ENCODE measurements around the gene TJP3. TPM values are rescaled to one million over a fixed set of nuclear protein-coding genes. Genes with fewer than 3 reads are reported as not detected.

Gene TJP3
- total and polyA plus RNA-seq, 7 experiments from 2014 or later, result 1.2 to 20.1 (median 16.1) TPM

DNA sequence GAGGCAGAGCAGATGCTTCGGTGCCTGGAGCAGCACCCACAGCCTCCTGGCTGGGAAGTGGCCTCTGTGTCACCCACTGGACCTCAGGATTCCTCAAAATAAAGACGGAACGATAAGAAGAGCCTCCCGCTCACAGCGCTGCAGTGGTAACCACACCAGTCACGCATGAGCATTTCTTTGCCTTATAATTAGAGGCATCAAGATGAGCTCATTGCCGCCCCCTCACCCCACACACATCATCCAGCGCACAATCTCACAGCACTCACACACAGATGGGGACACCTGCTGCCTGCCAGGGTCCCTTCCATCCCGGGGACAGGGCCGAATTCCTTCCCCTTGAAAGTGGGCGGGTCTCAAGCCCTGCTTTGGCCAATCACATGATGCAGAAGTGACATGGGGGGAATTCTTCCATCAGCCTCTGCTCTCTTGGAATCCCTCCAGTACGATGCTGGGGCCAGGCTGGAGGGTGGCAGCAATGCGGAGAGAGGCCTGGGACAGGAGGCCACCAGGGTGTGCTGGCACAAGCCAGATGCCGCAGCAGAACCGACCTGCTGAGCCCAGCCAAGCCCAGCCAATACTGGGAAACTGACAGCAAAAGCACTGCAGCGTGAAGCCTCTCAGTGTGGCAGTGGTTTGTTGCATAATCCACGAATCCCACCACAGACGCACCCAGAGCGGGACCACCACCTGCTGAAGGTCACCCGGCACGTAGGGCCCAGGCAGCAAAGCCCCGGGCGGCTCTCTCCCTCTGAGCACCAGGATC lies 23.9 kb upstream of the TJP3 start:
- intact Hi-C loops (cut with micrococcal nuclease), result no loop called here
- ChIA-PET CTCF (no interaction called here), POLR2A (no interaction called here)
- no peak overlapping the region for H3K27ac ChIP-seq (ENCODE audit: low read depth, low read length)
- peaks cover 11 to 48% (median 18%) of the 10 kb centered on the region in 7 donors for H3K4me1 Mint-ChIP-seq
- H3K4me3 ChIP-seq (ENCODE audit: low read length), result no peak overlapping the region
- H3K9me3 Mint-ChIP-seq, result peaks cover 0 to 2% (median 0%) of the 10 kb centered on the region in 11 donors
- DNase-seq (no peak), ATAC-seq (no peak)
- peaks cover 0 to 12% (median 0%) of the 10 kb centered on the region in 3 experiments for H3K36me3 ChIP-seq (ENCODE audit: control insufficient read depth in 2 of 3, insufficient read depth in 3 of 3, low read length in 3 of 3)
- no peaks in the 10 kb centered on the region for H3K27me3 ChIP-seq (ENCODE audit: control insufficient read depth in 2 of 2, insufficient read depth in 2 of 2, low read length in 2 of 2)
- no peaks in the 10 kb centered on the region for H3K9me3 ChIP-seq (ENCODE audit: control insufficient read depth in 2 of 3, low read length in 3 of 3)
- H3K27ac Mint-ChIP-seq, result peak overlapping the region in 5 of 9 donors; percentile 32 to 65 (median 47)
- peaks cover 0 to 19% (median 7%) of the 10 kb centered on the region in 5 donors for H3K36me3 Mint-ChIP-seq
- H3K27me3 Mint-ChIP-seq, result no peaks in the 10 kb centered on the region
- peak overlapping the region in 2 of 10 donors; percentile 19 to 29 for H3K4me3 Mint-ChIP-seq
- peaks cover 0 to 11% of the 10 kb centered on the region in 2 donors for H3K4me1 ChIP-seq (ENCODE audit: control insufficient read depth in 2 of 2, insufficient read depth in 2 of 2, low read length in 2 of 2)

DNA sequence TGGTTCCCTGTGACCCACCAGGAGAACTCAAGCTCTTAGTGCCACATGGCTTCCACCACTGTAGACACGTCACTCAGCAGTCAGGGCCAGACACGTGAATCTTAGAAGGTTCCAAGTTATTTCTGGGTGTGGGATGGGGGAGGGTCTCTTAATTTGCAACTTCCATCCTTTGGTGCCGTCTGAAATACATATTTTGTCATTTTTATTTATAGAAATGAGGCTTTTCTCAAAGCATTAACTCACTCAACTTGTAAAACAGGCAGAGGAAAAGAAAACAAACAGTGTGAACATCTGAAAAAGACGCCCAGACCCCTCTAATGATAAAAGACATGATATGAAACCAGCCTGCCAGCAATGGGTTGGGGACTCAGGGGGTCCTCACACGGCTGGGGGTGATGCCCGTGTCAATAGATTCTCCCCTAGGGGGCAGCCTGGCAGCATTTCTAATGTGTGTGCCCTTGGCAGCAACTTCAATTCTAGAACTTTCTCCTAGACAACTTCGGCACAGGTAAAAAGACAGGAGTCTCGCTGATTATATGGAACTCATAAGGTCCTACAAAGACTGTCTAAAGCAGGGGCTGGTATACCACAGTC lies 23.3 kb upstream of the TJP3 start:
- Histone ChIP-seq H3K4me1 (ENCODE audit: control insufficient read depth in 2 of 2, insufficient read depth in 2 of 2, low read length in 2 of 2) (peaks cover 0 to 12% of the 10 kb centered on the region in 2 donors), H3K9me3 (ENCODE audit: control insufficient read depth in 2 of 3, low read length in 3 of 3) (no peaks in the 10 kb centered on the region), H3K36me3 (ENCODE audit: control insufficient read depth in 2 of 3, insufficient read depth in 3 of 3, low read length in 3 of 3) (peaks cover 0 to 12% (median 0%) of the 10 kb centered on the region in 3 experiments), H3K4me3 (ENCODE audit: low read length) (no peak overlapping the region), H3K27me3 (ENCODE audit: control insufficient read depth in 2 of 2, insufficient read depth in 2 of 2, low read length in 2 of 2) (no peaks in the 10 kb centered on the region), H3K27ac (ENCODE audit: low read depth, low read length) (no peak overlapping the region)
- DNase-seq, result no peak
- ChIA-PET CTCF (no interaction called here), POLR2A (no interaction called here)
- no peak for ATAC-seq
- H3K27me3 Mint-ChIP-seq, result no peaks in the 10 kb centered on the region
- peaks cover 0 to 22% (median 7%) of the 10 kb centered on the region in 5 donors for H3K36me3 Mint-ChIP-seq
- H3K4me1 Mint-ChIP-seq, result peaks cover 15 to 51% (median 23%) of the 10 kb centered on the region in 7 donors
- H3K4me3 Mint-ChIP-seq, result peak overlapping the region in 3 of 10 donors; percentile 9 to 20 (median 18)
- peak overlapping the region in 6 of 9 donors; percentile 9 to 66 (median 36) for H3K27ac Mint-ChIP-seq
- H3K9me3 Mint-ChIP-seq, result no peaks in the 10 kb centered on the region
- intact Hi-C loops (cut with micrococcal nuclease), result no loop called here

DNA sequence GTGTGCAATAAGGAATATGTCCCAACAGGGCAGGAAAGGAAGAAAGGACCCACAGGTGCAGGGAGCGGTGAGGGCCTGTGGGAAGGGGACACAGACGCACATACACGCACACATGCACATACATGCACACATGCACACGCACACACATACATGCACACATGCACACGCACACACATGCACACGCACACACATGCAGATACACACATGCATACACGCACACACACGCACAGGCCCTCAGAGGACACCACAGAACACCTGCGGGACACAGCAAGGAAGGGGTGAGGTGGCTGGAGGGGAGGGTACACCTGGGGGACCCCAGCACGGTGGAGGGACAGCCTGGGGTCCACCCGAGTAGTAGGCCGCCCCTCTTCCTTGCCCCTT lies 20.8 kb upstream of the TJP3 start:
- Mint-ChIP-seq H3K27ac (peak overlapping the region; percentile 44 to 99 (median 96)), H3K27me3 (no peaks in the 10 kb centered on the region), H3K4me3 (peak overlapping the region; percentile 66 to 93 (median 90)), H3K9me3 (no peaks in the 10 kb centered on the region), H3K4me1 (peaks cover 24 to 59% (median 37%) of the 10 kb centered on the region in 7 donors), H3K36me3 (peaks cover 0 to 27% (median 11%) of the 10 kb centered on the region in 5 donors)
- ChIA-PET POLR2A (interaction anchor here (0.6 to 6.6 kb wide), 12 partner anchors 11 to 1935 kb away, joined by 3 to 79 read pairs (median 4); partner anchors contain the start of genes APBA3, CACTIN, DAPK3 and MRPL54), CTCF (interaction anchor here (0.7 to 5.3 kb wide), 3 partner anchors 12 to 38 kb away, joined by 3 to 22 read pairs (median 6); partner anchors contain the start of gene PIP5K1C)
- peaks cover 0 to 16% of the 10 kb centered on the region in 2 donors for H3K4me1 ChIP-seq (ENCODE audit: control insufficient read depth in 2 of 2, insufficient read depth in 2 of 2, low read length in 2 of 2)
- peak overlapping the region; percentile 67 for H3K4me3 ChIP-seq (ENCODE audit: low read length)
- peak; percentile 29 for ATAC-seq
- H3K36me3 ChIP-seq (ENCODE audit: control insufficient read depth in 2 of 3, insufficient read depth in 3 of 3, low read length in 3 of 3), result peaks cover 0 to 12% (median 0%) of the 10 kb centered on the region in 3 experiments
- H3K27ac ChIP-seq (ENCODE audit: low read depth, low read length), result peak overlapping the region; percentile 75
- DNase-seq, result no peak
- H3K9me3 ChIP-seq (ENCODE audit: control insufficient read depth in 2 of 3, low read length in 3 of 3), result no peaks in the 10 kb centered on the region
- intact Hi-C loops (cut with micrococcal nuclease), result no loop called here
- H3K27me3 ChIP-seq (ENCODE audit: control insufficient read depth in 2 of 2, insufficient read depth in 2 of 2, low read length in 2 of 2), result no peaks in the 10 kb centered on the region

DNA sequence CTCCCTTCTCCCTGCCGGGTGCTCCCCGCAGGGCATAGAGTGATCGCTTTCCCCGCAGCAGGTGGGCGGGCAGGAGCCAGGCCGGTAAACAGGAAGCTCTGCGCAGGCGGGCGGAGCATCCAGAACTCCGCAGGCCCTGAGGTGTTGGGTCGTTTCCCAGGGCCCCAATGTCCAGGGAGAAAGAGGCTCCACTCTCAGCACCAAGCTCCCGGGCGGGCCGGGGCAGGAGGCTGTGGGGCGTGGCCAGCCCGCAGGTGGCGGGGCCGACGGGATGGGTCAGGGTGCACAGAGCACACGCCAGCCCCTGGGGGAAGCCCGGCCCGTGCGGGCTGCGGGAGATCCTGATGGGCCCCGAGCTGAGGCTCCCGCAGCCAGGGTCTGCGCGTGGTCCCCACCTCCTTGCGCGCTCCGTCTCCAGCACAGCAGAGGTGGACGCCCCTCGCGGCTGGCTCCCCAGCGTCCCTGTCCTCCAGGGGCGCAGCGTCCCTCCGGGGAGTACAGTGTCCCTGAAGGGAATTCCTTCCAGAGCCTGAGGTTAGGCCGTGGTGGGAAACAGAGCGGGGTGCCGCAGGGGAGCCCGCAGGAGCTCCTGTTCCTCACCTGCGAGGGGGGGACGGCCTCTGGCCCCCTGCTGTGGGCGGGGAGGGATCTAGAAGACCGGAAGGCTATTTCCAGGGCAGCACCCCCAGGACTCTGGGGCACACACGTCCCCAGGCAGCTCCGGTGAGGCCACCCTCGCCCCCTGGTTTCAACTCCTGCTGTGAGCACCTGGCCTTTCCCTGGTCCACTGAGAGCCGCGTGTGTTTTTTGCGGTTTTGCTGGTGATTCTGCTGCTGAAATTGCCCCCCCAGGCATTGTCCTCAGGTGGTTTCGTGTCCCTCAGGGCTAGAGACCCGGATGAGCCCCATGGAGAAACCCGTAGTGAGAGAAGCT lies 20.1 kb upstream of the TJP3 start:
- ATAC-seq (peak; percentile 67), DNase-seq (peak in 8 of 9 donors; percentile 26 to 59 (median 52))
- Mint-ChIP-seq H3K27me3 (no peaks in the 10 kb centered on the region), H3K27ac (peak overlapping the region; percentile 60 to 99 (median 96)), H3K4me3 (peak overlapping the region; percentile 66 to 93 (median 90)), H3K36me3 (peaks cover 0 to 29% (median 11%) of the 10 kb centered on the region in 5 donors), H3K4me1 (peaks cover 24 to 64% (median 43%) of the 10 kb centered on the region in 7 donors), H3K9me3 (no peaks in the 10 kb centered on the region)
- peak overlapping the region; percentile 75 for H3K27ac ChIP-seq (ENCODE audit: low read depth, low read length)
- ChIA-PET POLR2A (interaction anchor here (0.5 to 6.6 kb wide), 20 partner anchors 10 to 1935 kb away, joined by 3 to 79 read pairs (median 4); partner anchors contain the start of genes APBA3, CACTIN, DAPK3 and MFSD12), CTCF (interaction anchor here (0.6 to 5.3 kb wide), 6 partner anchors 11 to 448 kb away, joined by 3 to 22 read pairs (median 5); partner anchors contain the start of gene PIP5K1C)
- H3K4me1 ChIP-seq (ENCODE audit: control insufficient read depth in 2 of 2, insufficient read depth in 2 of 2, low read length in 2 of 2), result peaks cover 0 to 16% of the 10 kb centered on the region in 2 donors
- intact Hi-C loops (cut with micrococcal nuclease), result loop anchor here in 1 of 2 donors (1.0 kb wide), 1 partner anchor 12 kb away; the partner anchor contains the start of gene PIP5K1C
- H3K27me3 ChIP-seq (ENCODE audit: control insufficient read depth in 2 of 2, insufficient read depth in 2 of 2, low read length in 2 of 2), result no peaks in the 10 kb centered on the region
- H3K9me3 ChIP-seq (ENCODE audit: control insufficient read depth in 2 of 3, low read length in 3 of 3), result no peaks in the 10 kb centered on the region
- peak overlapping the region; percentile 67 for H3K4me3 ChIP-seq (ENCODE audit: low read length)
- peaks cover 0 to 10% (median 0%) of the 10 kb centered on the region in 3 experiments for H3K36me3 ChIP-seq (ENCODE audit: control insufficient read depth in 2 of 3, insufficient read depth in 3 of 3, low read length in 3 of 3)

DNA sequence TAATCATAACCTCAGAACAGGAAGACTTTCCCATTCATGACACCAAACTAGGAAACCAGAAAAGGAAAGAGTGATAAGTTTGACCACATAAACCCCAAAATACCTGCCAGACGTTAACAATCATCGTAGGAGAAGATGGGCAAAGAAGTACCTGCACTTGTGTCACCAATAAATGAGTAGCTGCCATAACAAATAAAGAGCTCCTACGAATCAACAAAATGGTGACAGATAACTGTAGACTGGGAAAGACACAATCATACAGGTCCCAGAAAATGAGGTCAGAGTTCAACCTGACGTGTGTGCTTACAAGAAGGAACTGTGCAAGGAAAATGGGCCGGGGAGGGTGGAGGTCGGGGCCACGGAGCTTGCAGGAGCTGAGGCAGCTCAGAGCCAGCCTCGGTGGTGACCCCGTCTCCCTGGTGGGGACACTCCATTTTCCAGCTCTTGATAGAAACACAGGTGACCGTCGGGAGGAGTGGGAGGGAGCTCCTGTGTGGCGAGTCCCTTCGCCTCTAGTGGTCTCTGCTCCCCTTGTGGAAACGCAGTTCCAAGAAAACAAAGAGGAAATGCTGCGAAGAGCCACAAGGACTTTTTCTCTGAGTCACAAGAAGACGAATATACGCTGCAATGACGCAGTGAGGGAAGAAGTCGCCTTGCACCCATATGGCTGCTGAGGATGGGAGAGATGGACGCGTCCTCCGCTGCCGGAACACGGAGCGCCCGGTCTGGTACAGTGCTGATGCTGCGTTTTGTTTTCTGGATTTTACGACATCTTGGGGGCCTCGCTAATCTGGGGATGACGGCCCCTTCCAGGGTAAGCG lies 17.4 kb upstream of the TJP3 start:
- Mint-ChIP-seq H3K4me1 (peaks cover 24 to 50% (median 40%) of the 10 kb centered on the region in 7 donors), H3K27me3 (no peaks in the 10 kb centered on the region), H3K36me3 (peaks cover 0 to 11% (median 4%) of the 10 kb centered on the region in 5 donors), H3K27ac (peak overlapping the region in 7 of 9 donors; percentile 51 to 95 (median 75)), H3K4me3 (peak overlapping the region in 1 of 10 donors; percentile 29), H3K9me3 (no peaks in the 10 kb centered on the region)
- DNase-seq (no peak), ATAC-seq (no peak)
- ChIA-PET POLR2A (interaction anchor here (0.5 to 6.6 kb wide), 5 partner anchors 8 to 1399 kb away, joined by 3 to 79 read pairs (median 3); partner anchors contain the start of gene PIP5K1C), CTCF (interaction anchor here (0.6 to 5.3 kb wide), 2 partner anchors 8 to 206 kb away, joined by 4 to 22 read pairs; partner anchors contain the start of gene PIP5K1C)
- peaks cover 0 to 16% of the 10 kb centered on the region in 2 donors for H3K4me1 ChIP-seq (ENCODE audit: control insufficient read depth in 2 of 2, insufficient read depth in 2 of 2, low read length in 2 of 2)
- H3K4me3 ChIP-seq (ENCODE audit: low read length), result no peak overlapping the region
- H3K27ac ChIP-seq (ENCODE audit: low read depth, low read length), result no peak overlapping the region
- no peaks in the 10 kb centered on the region for H3K27me3 ChIP-seq (ENCODE audit: control insufficient read depth in 2 of 2, insufficient read depth in 2 of 2, low read length in 2 of 2)
- intact Hi-C loops (cut with micrococcal nuclease), result no loop called here
- H3K9me3 ChIP-seq (ENCODE audit: control insufficient read depth in 2 of 3, low read length in 3 of 3), result no peaks in the 10 kb centered on the region
- peaks cover 0 to 4% (median 0%) of the 10 kb centered on the region in 3 experiments for H3K36me3 ChIP-seq (ENCODE audit: control insufficient read depth in 2 of 3, insufficient read depth in 3 of 3, low read length in 3 of 3)

Data from naive thymus-derived CD4-positive, alpha-beta T cell (primary cell).